ENCODE data around the gene STK25. TPM values are rescaled to one million over a fixed set of nuclear protein-coding genes. Genes with fewer than 3 reads are reported as not detected.

Gene STK25
- total RNA-seq, 1 donor = 227 TPM

GRCh38 chr2:241534701-241535375 lies 26.5 kb upstream of the STK25 start:
- TF ChIP-seq CTCF (IDR thresholded peaks at IDR 0.05; ENCODE audit: extremely low read depth, low read depth, low read length) = no peak
- Histone ChIP-seq H4K20me1 (ENCODE audit: insufficient read depth, low read length) (no peaks in the 10 kb centered on the region), H3K27ac (ENCODE audit: low read depth, low read length) (no peak overlapping the region), H3K27me3 (ENCODE audit: insufficient read depth, low read length) (peaks cover 7% of the 10 kb centered on the region), H3K36me3 (ENCODE audit: insufficient read depth, low read length) (no peaks in the 10 kb centered on the region), H3K4me2 (ENCODE audit: insufficient read depth, low read length) (no peak overlapping the region), H3K4me3 (ENCODE audit: insufficient read depth, low read length) (no peak overlapping the region), H3K9me3 (ENCODE audit: low read depth, low read length) (no peaks in the 10 kb centered on the region), H2AFZ (ENCODE audit: low read length) (no peak overlapping the region), H3K4me1 (ENCODE audit: insufficient read depth, low read length) (no peaks in the 10 kb centered on the region), H3K79me2 (ENCODE audit: insufficient read depth, low read length) (no peaks in the 10 kb centered on the region)
- peak; percentile 78 for DNase-seq (ENCODE audit: insufficient read length, low spot score, missing footprints)

- Histone ChIP-seq H2AFZ (ENCODE audit: low read length) (no peak overlapping the region), H3K4me3 (ENCODE audit: insufficient read depth, low read length) (no peak overlapping the region), H4K20me1 (ENCODE audit: insufficient read depth, low read length) (no peaks in the 10 kb centered on the region)
These were observed 25.9 kb upstream of the STK25 start for GRCh38 chr2:241534293-241534692.

DNA sequence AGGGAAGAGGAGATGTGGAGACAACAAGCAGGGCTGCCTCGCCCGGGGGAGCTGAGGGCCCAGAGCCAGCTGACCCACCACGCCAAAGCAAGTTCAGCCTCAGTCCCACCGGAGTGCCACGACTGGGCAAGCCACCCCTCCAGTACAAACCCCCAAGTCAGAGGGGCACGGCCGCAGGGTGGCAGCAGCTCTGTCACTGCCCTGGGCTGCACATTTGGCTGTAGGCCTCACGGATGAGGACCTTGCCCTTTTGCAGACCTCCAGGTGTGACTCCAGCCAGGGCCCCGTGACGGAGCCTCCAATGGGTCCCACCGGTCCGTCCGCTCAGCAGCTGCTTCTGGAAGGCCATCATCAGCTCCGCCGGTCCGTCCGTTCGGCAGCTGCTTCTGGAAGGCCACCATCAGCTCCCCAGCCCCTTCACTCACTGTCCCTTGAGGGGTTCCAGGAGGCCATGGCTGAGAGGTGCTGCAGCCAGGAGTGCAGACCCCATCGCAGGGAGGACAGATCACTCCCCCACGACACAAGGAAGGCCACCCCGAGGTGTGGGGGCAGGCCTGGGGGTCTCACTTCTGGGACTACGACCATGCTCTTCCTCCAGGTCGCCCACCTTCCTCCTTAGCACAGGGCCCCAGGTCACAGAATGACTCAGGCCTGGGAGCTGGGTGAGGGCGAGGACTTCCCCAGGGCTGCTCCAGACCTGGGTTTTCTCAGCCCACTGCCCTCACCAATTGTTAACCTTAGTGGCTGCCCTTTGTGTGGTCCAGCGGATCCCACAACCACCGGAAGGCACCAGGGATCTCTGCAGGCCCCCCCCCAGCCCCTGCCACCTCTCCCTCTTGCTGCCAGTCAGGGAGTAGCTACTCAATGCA lies 24.6 kb upstream of the STK25 start:
- no peaks in the 10 kb centered on the region for H3K4me1 ChIP-seq (ENCODE audit: insufficient read depth, low read length)
- no peak overlapping the region for H3K27ac ChIP-seq (ENCODE audit: low read depth, low read length)
- H4K20me1 ChIP-seq (ENCODE audit: insufficient read depth, low read length) = no peaks in the 10 kb centered on the region
- H3K4me3 ChIP-seq (ENCODE audit: insufficient read depth, low read length) = no peak overlapping the region
- no peaks in the 10 kb centered on the region for H3K36me3 ChIP-seq (ENCODE audit: insufficient read depth, low read length)
- H3K4me2 ChIP-seq (ENCODE audit: insufficient read depth, low read length) = no peak overlapping the region
- TF ChIP-seq CTCF (IDR thresholded peaks at IDR 0.05; ENCODE audit: extremely low read depth, low read depth, low read length) = no peak
- no peak overlapping the region for H2AFZ ChIP-seq (ENCODE audit: low read length)
- H3K79me2 ChIP-seq (ENCODE audit: insufficient read depth, low read length) = no peaks in the 10 kb centered on the region
- no peaks in the 10 kb centered on the region for H3K9me3 ChIP-seq (ENCODE audit: low read depth, low read length)
- DNase-seq (ENCODE audit: insufficient read length, low spot score, missing footprints) = peak; percentile 45
- H3K27me3 ChIP-seq (ENCODE audit: insufficient read depth, low read length) = peaks cover 7% of the 10 kb centered on the region

More at GRCh38 chr2:241534293-241534692, 25.9 kb upstream of the STK25 start:
- no peak for DNase-seq (ENCODE audit: insufficient read length, low spot score, missing footprints)
- Histone ChIP-seq H3K27ac (ENCODE audit: low read depth, low read length) (no peak overlapping the region), H3K27me3 (ENCODE audit: insufficient read depth, low read length) (peaks cover 7% of the 10 kb centered on the region), H3K4me1 (ENCODE audit: insufficient read depth, low read length) (no peaks in the 10 kb centered on the region), H3K4me2 (ENCODE audit: insufficient read depth, low read length) (no peak overlapping the region), H3K36me3 (ENCODE audit: insufficient read depth, low read length) (no peaks in the 10 kb centered on the region), H3K79me2 (ENCODE audit: insufficient read depth, low read length) (no peaks in the 10 kb centered on the region), H3K9me3 (ENCODE audit: low read depth, low read length) (no peaks in the 10 kb centered on the region)
- no peak for TF ChIP-seq CTCF (IDR thresholded peaks at IDR 0.05; ENCODE audit: extremely low read depth, low read depth, low read length)

GRCh38 chr2:241532168-241532567 lies 23.8 kb upstream of the STK25 start:
- no peaks in the 10 kb centered on the region for H4K20me1 ChIP-seq (ENCODE audit: insufficient read depth, low read length)
- no peak for TF ChIP-seq CTCF (IDR thresholded peaks at IDR 0.05; ENCODE audit: extremely low read depth, low read depth, low read length)
- DNase-seq (ENCODE audit: insufficient read length, low spot score, missing footprints) = peak; percentile 62
- H3K4me1 ChIP-seq (ENCODE audit: insufficient read depth, low read length) = no peaks in the 10 kb centered on the region
- peaks cover 7% of the 10 kb centered on the region for H3K27me3 ChIP-seq (ENCODE audit: insufficient read depth, low read length)
- H3K79me2 ChIP-seq (ENCODE audit: insufficient read depth, low read length) = no peaks in the 10 kb centered on the region
- H2AFZ ChIP-seq (ENCODE audit: low read length) = no peak overlapping the region
- H3K4me3 ChIP-seq (ENCODE audit: insufficient read depth, low read length) = no peak overlapping the region
- H3K36me3 ChIP-seq (ENCODE audit: insufficient read depth, low read length) = no peaks in the 10 kb centered on the region
- H3K4me2 ChIP-seq (ENCODE audit: insufficient read depth, low read length) = no peak overlapping the region
- H3K9me3 ChIP-seq (ENCODE audit: low read depth, low read length) = no peaks in the 10 kb centered on the region
- no peak overlapping the region for H3K27ac ChIP-seq (ENCODE audit: low read depth, low read length)

All from osteoblast (primary cell).